IPS-18a (cell line): ENCODE results near the gene GJA9.

Source experiments
- H3K27ac ChIP-seq: one replicate; pipeline ENCODE4 v1.5.1; 2013; ENCODE audit warnings: low read length
- H3K27me3 ChIP-seq: one replicate; pipeline ENCODE4 v1.6.1; 2013; ENCODE audit warnings: mild to moderate bottlenecking, low read length; ENCODE audit not compliant: control insufficient read depth, insufficient read depth
- H3K36me3 ChIP-seq: one replicate; pipeline ENCODE4 v1.6.1; 2013; ENCODE audit warnings: low read depth, low read length; ENCODE audit not compliant: control insufficient read depth
- H3K4me1 ChIP-seq: one replicate; pipeline ENCODE4 v1.6.1; 2013; ENCODE audit warnings: low read depth, low read length; ENCODE audit not compliant: control insufficient read depth
- H3K4me3 ChIP-seq: one replicate; pipeline ENCODE4 v1.5.1; 2013; ENCODE audit warnings: low read length
- H3K9ac ChIP-seq: one replicate; pipeline ENCODE4 v1.6.1; 2013; ENCODE audit warnings: mild to moderate bottlenecking, low read length, moderate library complexity
- H3K9me3 ChIP-seq: one replicate; pipeline ENCODE4 v1.6.1; 2013; ENCODE audit warnings: low read depth, low read length; ENCODE audit not compliant: control insufficient read depth

GJA9 gene

DNA sequence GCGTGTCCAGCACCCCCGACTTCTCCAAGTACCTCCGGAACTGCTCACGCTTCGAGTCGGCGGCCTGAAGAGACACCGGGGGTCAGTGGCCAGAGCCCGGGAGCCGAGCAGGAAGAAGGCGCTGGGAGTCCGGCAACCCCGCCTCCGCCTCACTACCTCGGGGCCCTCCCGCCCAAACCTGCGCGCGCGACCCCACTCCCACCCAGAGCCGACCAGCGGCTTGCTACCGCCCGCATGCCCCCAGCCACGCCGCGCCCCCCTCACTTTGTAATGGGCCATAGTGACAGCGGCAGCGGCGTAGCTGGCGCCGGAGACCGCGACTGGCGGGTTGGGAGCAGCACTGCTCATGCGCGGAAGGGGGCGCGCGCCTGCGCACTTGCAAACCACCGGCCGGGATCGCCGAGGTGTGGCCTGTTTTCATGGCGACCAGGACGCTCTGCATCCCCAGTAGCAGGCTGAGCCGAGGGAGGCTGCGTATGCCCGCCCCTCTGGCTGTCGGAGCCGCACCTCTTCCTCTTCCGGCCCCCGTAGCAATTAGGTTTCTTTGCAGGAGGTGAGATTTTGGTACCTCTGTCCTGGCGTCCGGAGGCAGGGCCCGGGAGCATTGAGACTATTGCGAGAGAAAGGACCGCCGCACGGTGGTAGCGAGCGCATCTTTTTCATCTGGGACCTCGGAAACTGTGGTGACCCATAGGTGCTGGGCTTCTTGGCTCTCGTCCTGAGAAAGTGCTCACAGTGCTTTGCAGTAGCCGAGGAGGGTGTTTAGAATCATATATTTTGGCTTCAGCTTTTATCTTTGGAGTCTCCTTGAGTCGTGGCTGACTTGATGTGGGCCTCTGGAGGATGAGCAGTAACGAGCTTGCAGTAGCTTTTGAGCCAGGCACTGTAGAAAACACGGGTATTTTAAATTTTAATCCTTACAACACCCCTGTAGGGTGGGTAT is 8.1 kb downstream of the GJA9 start, which contains the start of gene MYCBP:
Gene MYCBP (minus strand): TSS at position 322 of the 943 bp plus-strand sequence. CDS start 43 bp downstream, at position 279.
- peak within 1 kb of the TSS; percentile 94 for H3K4me3 ChIP-seq
- peak within 1 kb of the TSS; percentile 58 for H3K9ac ChIP-seq
- no peaks in the 10 kb centered on the region for H3K27me3 ChIP-seq
- H3K4me1 ChIP-seq = peaks cover 8% of the 10 kb centered on the region
- H3K36me3 ChIP-seq = no peaks in the 10 kb centered on the region
- no peak within 1 kb of the TSS for H3K27ac ChIP-seq
- no peaks in the 10 kb centered on the region for H3K9me3 ChIP-seq

DNA sequence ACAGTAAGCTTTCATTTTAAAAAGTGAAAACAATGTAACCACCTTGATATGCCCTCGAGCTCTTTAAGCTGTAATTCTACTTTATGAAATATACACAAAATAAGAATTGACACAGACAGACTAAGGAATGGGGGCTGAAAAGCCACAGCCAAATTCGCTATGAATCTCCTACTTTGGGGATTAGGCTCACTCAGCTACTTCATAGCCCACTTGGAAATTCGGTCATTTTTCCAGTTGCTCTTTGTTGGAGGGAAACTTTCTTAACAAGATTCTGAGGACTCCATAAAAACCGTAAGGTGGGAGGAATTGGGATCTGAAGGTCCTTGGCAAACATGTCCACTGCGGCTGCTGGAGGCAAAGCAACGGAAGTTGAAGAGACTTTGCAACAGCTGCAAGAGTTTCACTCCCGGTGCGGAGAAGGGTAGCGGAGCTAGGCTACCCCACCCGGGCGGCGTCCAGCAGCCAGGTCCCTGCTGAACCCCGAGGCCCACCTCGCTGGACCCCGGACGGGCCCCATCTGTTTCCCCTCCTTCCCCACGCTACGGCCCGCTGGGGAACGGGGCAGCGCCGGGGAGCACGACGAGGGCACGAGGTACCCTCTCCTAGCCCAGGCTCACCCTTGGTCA is 8.9 kb downstream of the GJA9 start:
- Histone ChIP-seq H3K27me3 (no peaks in the 10 kb centered on the region), H3K9ac (peak overlapping the region; percentile 55), H3K9me3 (no peaks in the 10 kb centered on the region), H3K27ac (no peak overlapping the region), H3K4me1 (peaks cover 8% of the 10 kb centered on the region), H3K36me3 (no peaks in the 10 kb centered on the region), H3K4me3 (peak overlapping the region; percentile 94)

DNA sequence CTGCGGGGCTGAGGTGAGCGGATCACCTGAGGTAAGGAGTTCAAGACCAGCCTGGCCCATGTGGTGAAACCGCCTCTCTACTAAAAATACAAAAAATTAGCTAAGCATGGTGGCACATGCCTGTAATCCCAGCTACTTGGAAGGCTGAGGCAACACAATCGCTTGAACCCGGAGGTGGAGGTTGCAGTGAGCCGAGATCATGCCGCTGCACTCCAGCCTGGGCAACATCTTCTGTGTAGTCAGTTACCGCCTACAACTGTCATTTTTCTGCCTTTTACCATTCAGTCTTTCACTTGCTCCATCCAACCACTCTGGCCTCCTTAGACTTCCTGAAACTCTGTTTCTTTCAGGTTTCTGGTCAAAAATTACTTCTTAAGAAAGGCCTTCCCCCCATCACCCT is 10.4 kb downstream of the GJA9 start:
- no peaks in the 10 kb centered on the region for H3K36me3 ChIP-seq
- no peak overlapping the region for H3K27ac ChIP-seq
- H3K27me3 ChIP-seq = no peaks in the 10 kb centered on the region
- no peaks in the 10 kb centered on the region for H3K9me3 ChIP-seq
- no peak overlapping the region for H3K9ac ChIP-seq
- H3K4me1 ChIP-seq = peaks cover 8% of the 10 kb centered on the region
- H3K4me3 ChIP-seq = no peak overlapping the region

DNA sequence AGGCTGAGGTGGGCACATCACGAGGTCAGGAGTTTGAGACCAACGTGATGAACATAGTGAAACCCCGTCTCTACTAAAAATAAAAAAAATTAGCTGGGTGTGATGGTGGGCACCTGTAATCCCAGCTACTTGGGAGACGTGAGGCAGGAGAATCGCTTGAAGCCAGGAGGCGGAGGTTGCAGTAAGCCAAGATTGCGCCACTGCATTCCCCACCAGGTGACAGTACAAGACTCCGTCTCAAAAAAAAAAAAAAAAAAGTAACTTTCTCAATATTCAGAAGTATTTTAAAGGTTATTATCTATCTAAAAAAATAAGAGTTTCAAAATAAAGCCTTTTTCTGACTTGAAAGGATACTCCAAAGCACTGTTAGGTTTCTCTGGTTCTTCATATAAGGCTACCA is 14.2 kb downstream of the GJA9 start:
- Histone ChIP-seq H3K4me3 (no peak overlapping the region), H3K27me3 (no peaks in the 10 kb centered on the region), H3K36me3 (peaks cover 10% of the 10 kb centered on the region), H3K4me1 (peaks cover under 1% of the 10 kb centered on the region), H3K9ac (no peak overlapping the region), H3K27ac (no peak overlapping the region), H3K9me3 (no peaks in the 10 kb centered on the region)

DNA sequence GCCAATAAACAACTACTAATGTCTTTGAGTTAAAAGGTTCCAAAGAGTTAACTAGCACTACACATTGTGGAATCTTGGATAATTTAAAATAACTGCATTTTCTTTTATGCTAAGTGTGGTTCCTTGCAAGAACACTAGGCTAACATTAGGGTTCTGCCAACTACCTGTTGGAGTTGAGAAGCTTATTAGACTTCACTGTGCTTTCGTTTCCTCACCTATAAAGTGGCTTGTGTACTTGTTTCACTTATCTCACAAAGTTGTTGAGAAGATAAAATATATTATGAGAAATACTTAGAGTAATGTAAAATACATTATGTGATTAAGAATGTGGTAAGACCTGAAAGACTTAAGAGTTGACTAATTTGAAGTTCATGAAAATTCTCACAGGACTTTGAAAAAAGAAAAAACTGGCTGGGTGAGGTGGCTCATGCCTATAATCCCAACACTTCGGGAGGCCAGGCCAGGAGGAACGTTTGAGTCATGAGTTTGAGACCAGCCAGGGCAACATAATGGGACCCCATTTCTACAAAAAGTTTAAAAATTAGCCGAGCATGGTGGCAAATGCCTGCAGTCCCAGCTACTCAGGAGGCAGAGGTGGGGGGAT is 16.2 kb downstream of the GJA9 start:
- H3K4me1 ChIP-seq = peaks cover 5% of the 10 kb centered on the region
- peaks cover 10% of the 10 kb centered on the region for H3K36me3 ChIP-seq
- no peak overlapping the region for H3K4me3 ChIP-seq
- H3K27ac ChIP-seq = no peak overlapping the region
- H3K27me3 ChIP-seq = no peaks in the 10 kb centered on the region
- H3K9ac ChIP-seq = no peak overlapping the region
- no peaks in the 10 kb centered on the region for H3K9me3 ChIP-seq

DNA sequence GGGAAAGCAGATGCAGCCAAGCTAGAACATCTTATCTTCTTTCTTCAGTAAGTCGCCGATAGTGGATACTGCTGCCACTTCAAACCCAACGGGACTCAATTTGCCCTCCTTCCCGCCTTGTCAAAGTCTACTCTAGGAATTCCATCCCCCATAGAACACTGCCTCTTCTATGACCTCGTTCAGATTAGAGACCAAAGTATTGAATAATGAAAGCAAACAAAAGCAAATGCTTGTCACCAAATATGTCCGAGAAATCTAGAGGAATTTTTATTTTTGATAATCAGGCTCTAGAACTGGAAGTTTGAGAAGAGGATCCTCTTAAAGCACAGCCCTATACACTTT is 21.0 kb downstream of the GJA9 start:
- H3K9ac ChIP-seq = peak overlapping the region; percentile 61
- no peaks in the 10 kb centered on the region for H3K27me3 ChIP-seq
- H3K36me3 ChIP-seq = peaks cover 22% of the 10 kb centered on the region
- H3K4me3 ChIP-seq = peak overlapping the region; percentile 75
- peaks cover 5% of the 10 kb centered on the region for H3K4me1 ChIP-seq
- no peaks in the 10 kb centered on the region for H3K9me3 ChIP-seq
- no peak overlapping the region for H3K27ac ChIP-seq

DNA sequence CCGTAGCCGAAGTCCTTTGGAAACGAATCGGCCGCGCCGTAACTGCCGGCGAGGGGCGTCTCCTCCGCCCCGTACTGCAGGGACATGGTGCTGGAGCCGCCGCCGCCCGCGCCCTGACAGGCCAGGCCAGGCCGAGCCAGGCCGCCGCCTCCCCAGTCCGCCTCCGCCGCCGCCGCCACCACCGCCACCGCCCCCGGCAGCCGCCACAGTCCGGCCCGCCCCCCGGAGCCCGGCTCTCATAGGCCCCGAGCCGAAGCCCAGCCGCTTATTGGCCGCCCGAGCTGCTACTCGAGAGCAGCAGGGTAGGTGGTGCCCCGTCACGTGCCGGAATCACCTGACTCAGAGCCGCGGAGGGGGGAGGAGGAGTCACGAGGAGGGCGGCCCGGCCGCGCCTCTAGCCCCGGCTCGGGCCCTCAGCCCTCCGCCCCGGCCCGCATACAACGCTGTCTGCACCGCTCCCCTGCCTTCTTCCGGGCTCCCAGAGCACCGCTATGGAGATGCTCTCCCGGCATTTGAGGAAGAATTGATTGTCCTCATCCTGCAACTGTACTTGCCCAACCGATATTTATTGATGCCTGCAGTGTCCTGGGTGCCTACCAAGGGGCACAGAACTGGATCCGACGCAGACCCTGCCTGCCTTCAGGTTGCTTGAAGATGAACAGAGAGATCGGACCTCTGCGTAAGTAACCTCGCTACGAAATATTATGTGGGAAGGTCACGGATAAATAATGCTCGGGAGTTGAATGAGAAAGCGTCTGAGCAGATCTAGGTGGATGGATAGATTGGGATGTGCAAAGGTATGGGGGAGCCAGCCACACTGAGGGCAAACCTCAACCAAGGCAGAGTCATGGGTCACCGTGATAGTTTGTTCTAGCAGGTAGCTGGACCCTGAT is 21.6 kb downstream of the GJA9 start, which contains the start of gene RRAGC:
Gene RRAGC (minus strand): TSS at position 212 of the 893 bp plus-strand sequence. CDS start 126 bp downstream, at position 86.
- Histone ChIP-seq H3K4me1 (peaks cover 5% of the 10 kb centered on the region), H3K27ac (no peak within 1 kb of the TSS), H3K27me3 (no peaks in the 10 kb centered on the region), H3K4me3 (peak within 1 kb of the TSS; percentile 90), H3K9ac (peak within 1 kb of the TSS; percentile 61), H3K36me3 (peaks cover 25% of the 10 kb centered on the region), H3K9me3 (no peaks in the 10 kb centered on the region)

DNA sequence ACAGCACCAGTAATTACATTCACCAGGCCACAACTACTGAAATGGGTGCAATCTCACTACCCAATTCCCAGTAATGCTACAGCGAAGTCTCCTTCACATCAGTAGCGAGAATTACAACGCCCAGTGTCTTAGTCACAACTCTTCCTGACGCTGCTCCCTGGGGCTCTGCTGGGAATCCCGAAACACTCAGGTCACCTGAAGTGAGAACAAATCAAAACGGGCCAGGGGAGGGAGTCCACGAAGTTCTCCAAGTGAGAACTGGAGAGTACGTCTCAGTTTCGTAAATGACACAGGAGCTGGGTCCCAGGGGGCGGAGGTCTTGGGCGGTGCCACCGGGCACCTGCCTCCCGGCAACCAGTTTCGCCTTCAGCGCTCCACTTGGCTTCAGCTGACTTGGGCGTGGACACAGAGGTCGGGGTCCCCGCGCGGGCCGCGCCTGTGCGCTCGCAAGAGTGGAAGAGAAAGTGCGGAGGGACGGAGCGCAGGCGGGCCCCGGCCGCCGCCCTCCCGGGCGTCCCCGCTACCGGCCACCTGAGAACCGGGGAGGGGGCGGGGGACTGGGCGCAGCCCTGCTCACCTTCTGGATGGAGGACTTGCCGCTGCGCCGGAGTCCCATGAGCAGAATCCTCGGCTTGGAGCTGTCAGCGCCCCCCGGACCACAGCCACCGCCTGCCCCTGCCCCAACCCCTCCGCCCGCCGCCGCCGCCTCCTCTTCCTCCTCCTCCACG is 22.4 kb downstream of the GJA9 start:
- Histone ChIP-seq H3K4me3 (peak overlapping the region; percentile 90), H3K36me3 (peaks cover 16% of the 10 kb centered on the region), H3K9me3 (no peaks in the 10 kb centered on the region), H3K27ac (no peak overlapping the region), H3K9ac (peak overlapping the region; percentile 30), H3K27me3 (no peaks in the 10 kb centered on the region), H3K4me1 (peaks cover 5% of the 10 kb centered on the region)

DNA sequence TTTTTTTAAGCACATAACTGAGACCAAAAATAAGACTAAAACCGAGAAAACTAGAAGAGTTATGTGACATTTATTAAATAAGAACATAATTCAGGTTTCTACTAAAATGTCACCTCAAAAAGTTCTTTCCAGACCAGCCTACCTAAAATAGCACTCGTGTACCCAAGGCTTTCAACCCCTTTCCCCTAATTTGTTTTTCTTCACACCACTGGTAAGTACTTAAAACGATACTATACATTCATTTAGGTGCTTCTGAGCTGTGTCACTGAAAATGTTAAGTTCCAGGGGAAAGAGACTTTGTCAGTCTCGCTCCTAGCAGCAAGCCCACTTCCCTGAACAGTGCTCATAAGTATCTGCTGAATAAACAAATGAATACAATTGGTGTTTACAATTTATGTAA is 28.6 kb downstream of the GJA9 start:
- Histone ChIP-seq H3K27ac (no peak overlapping the region), H3K36me3 (peaks cover 43% of the 10 kb centered on the region), H3K9ac (no peak overlapping the region), H3K4me3 (no peak overlapping the region), H3K27me3 (no peaks in the 10 kb centered on the region), H3K9me3 (no peaks in the 10 kb centered on the region), H3K4me1 (no peaks in the 10 kb centered on the region)

DNA sequence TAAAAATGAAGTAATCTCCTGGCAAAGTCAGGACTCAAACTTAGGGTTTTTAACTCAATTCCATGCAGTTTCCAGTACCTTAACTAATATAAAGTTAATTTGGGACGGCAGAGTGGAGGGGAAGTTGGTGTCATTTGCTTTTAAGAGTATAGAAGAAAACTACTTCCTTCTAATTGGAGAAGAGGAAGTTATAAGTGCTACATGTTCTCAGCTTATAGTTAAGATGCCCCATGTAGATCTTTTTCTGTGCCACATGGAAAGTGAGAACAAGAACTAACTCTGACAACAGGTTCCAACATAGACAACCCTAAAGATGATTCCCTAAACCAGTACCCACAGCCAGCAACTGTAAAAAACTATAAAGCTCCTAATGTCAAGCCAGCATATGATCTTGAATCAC is 33.3 kb downstream of the GJA9 start:
- Histone ChIP-seq H3K27ac (no peak overlapping the region), H3K27me3 (no peaks in the 10 kb centered on the region), H3K36me3 (peaks cover 57% of the 10 kb centered on the region), H3K4me1 (no peaks in the 10 kb centered on the region), H3K9me3 (no peaks in the 10 kb centered on the region), H3K9ac (no peak overlapping the region), H3K4me3 (no peak overlapping the region)
